Activated CD8-positive, alpha-beta memory T cell treated with anti-CD3 and anti-CD28 coated beads for 36 hours (primary cell): Measurements from ENCODE around the gene TEDC2. TPM values are rescaled to one million over a fixed set of nuclear protein-coding genes. Genes with fewer than 3 reads are reported as not detected.
"Not testable (repeated sequence)": the region's sequence is repeated elsewhere in the genome, so short reads cannot be mapped to it uniquely, and the experiment has no call there.

Experiments
- CTCF ChIA-PET: fragments of 350-600 bp; sonication (Branson Sonifier 250); formaldehyde crosslinking; loops from one replicate; lab custom pipeline; 2021; ENCODE audit warnings: antibody characterized with exemption; lab: Charles Lee
- POLR2A ChIA-PET: fragments of 350-600 bp; sonication (Branson Sonifier 250); formaldehyde crosslinking; loops from one replicate; lab custom pipeline; 2021; ENCODE audit warnings: antibody characterized with exemption; lab: Charles Lee
- total RNA-seq, 2 experiments: library from RNA; stranded (reverse); gene quantifications; one replicate each; pipeline ENCODE4 v1.2.3, GENCODE V29; 2021

TEDC2 gene
- total RNA-seq, 2 experiments from 2014 or later: 33.3 to 38.5 TPM

- CTCF ChIA-PET: interaction anchor here (1.1 to 1.6 kb wide), 2 partner anchors 40 to 131 kb away, joined by 4 read pairs; partner anchors contain the start of gene ABCA3
- POLR2A ChIA-PET: interaction anchor here (0.7 kb wide), 1 partner anchor 11 kb away, joined by 3 read pairs; the partner anchor contains the start of gene TEDC2
Observed at GRCh38 chr16:2471016-2471652, 11.2 kb downstream of the TEDC2 start, which contains the start of gene NTN3. TSS of gene NTN3 (plus strand) at chr16:2471297. CDS start at chr16:2471702, 405 bp downstream.

GRCh38 chr16:2471653-2472487 is 12.0 kb downstream of the TEDC2 start:
- ChIA-PET POLR2A (interaction anchor here (0.5 kb wide), 1 partner anchor 63 kb away, joined by 5 read pairs; no protein-coding TSS in a partner anchor), CTCF (no interaction called here)

GRCh38 chr16:2472488-2472864 is 12.6 kb downstream of the TEDC2 start:
- ChIA-PET POLR2A (interaction anchor here (0.5 kb wide), 1 partner anchor 62 kb away, joined by 5 read pairs; no protein-coding TSS in a partner anchor), CTCF (no interaction called here)

- CTCF ChIA-PET: interaction anchor here (1.1 kb wide), 1 partner anchor 43 kb away, joined by 3 read pairs; no protein-coding TSS in a partner anchor
- POLR2A ChIA-PET: interaction anchor here (0.5 kb wide), 1 partner anchor 68 kb away, joined by 5 read pairs; no protein-coding TSS in a partner anchor
Observed at GRCh38 chr16:2472885-2473445, 13.1 kb downstream of the TEDC2 start.

GRCh38 chr16:2473446-2473926 is 13.6 kb downstream of the TEDC2 start:
- POLR2A ChIA-PET: interaction anchor here (0.5 to 1.9 kb wide), 3 partner anchors 14 to 69 kb away, joined by 4 to 8 read pairs (median 5); partner anchors contain the start of gene TEDC2

GRCh38 chr16:2473999-2474876 is 14.3 kb downstream of the TEDC2 start:
- ChIA-PET POLR2A (interaction anchor here (0.9 to 1.9 kb wide), 3 partner anchors 15 to 46 kb away, joined by 4 to 8 read pairs (median 4); partner anchors contain the start of genes AMDHD2 and TEDC2), CTCF (interaction anchor here (0.7 to 1.1 kb wide), 3 partner anchors 14 to 41 kb away, joined by 3 to 6 read pairs (median 3); no protein-coding TSS in a partner anchor)

More at GRCh38 chr16:2473446-2473926, 13.6 kb downstream of the TEDC2 start:
- CTCF ChIA-PET: interaction anchor here (1.1 kb wide), 1 partner anchor 42 kb away, joined by 3 read pairs; no protein-coding TSS in a partner anchor

- ChIA-PET POLR2A (interaction anchor here (0.5 to 1.9 kb wide), 4 partner anchors 15 to 512 kb away, joined by 3 to 8 read pairs (median 4); partner anchors contain the start of genes AMDHD2 and TEDC2), CTCF (interaction anchor here (0.7 to 0.9 kb wide), 2 partner anchors 13 to 26 kb away, joined by 3 to 6 read pairs; no protein-coding TSS in a partner anchor)
Observed at GRCh38 chr16:2474877-2475412, 15.0 kb downstream of the TEDC2 start, which contains the start of gene TBC1D24. TSS of gene TBC1D24 (plus strand) at chr16:2475127. CDS start at chr16:2496149, 21,022 bp downstream.

GRCh38 chr16:2475413-2476344 is 15.8 kb downstream of the TEDC2 start:
- CTCF ChIA-PET: interaction anchor here (0.7 to 0.9 kb wide), 2 partner anchors 13 to 26 kb away, joined by 3 to 6 read pairs; no protein-coding TSS in a partner anchor
- POLR2A ChIA-PET: interaction anchor here (0.5 to 1.9 kb wide), 4 partner anchors 16 to 512 kb away, joined by 3 to 8 read pairs (median 4); partner anchors contain the start of genes AMDHD2 and TEDC2

- ChIA-PET CTCF (no interaction called here), POLR2A (no interaction called here)
Observed at GRCh38 chr16:2476345-2476720, 16.4 kb downstream of the TEDC2 start.

- ChIA-PET CTCF (interaction anchor here (0.6 kb wide), 1 partner anchor 12 kb away, joined by 3 read pairs; no protein-coding TSS in a partner anchor), POLR2A (no interaction called here)
Observed at GRCh38 chr16:2476741-2477140, 16.8 kb downstream of the TEDC2 start.

GRCh38 chr16:2477327-2477726 is 17.4 kb downstream of the TEDC2 start:
- POLR2A ChIA-PET: interaction anchor here (0.9 kb wide), 1 partner anchor 18 kb away, joined by 8 read pairs; the partner anchor contains the start of gene TEDC2
- CTCF ChIA-PET: interaction anchor here (0.6 kb wide), 1 partner anchor 11 kb away, joined by 3 read pairs; no protein-coding TSS in a partner anchor

GRCh38 chr16:2478279-2478678 is 18.4 kb downstream of the TEDC2 start:
- POLR2A ChIA-PET: interaction anchor here (0.5 to 0.6 kb wide), 2 partner anchors 228 to 506 kb away, joined by 3 to 5 read pairs; partner anchors contain the start of gene TBL3
- CTCF ChIA-PET: no interaction called here

GRCh38 chr16:2479996-2480395 is 20.1 kb downstream of the TEDC2 start:
- CTCF ChIA-PET, POLR2A ChIA-PET: not testable (repeated sequence)

- CTCF ChIA-PET: no interaction called here
- POLR2A ChIA-PET: no interaction called here
Observed at GRCh38 chr16:2480948-2481347, 21.0 kb downstream of the TEDC2 start.

- ChIA-PET POLR2A (no interaction called here), CTCF (interaction anchor here (5.7 kb wide), 1 partner anchor 19 kb away, joined by 22 read pairs; no protein-coding TSS in a partner anchor)
Observed at GRCh38 chr16:2481676-2482075, 21.8 kb downstream of the TEDC2 start.

- ChIA-PET CTCF (interaction anchor here (1.0 to 5.7 kb wide), 2 partner anchors 18 to 22 kb away, joined by 4 to 22 read pairs; partner anchors contain the start of gene TEDC2), POLR2A (no interaction called here)
Observed at GRCh38 chr16:2482249-2482648, 22.3 kb downstream of the TEDC2 start.
